Vagina (tissue), 2 donors: ENCODE data around the gene HFM1.
"Not testable (repeated sequence)": the region's sequence is repeated elsewhere in the genome, so short reads cannot be mapped to it uniquely, and the experiment has no call there.

ENCODE experiments used
- POLR2A ChIP-seq, 2 donors: fragments of 450-650 bp; IDR thresholded peaks; one replicate each; pipeline ENCODE4 v1.6.1; 2017; ENCODE audit warnings: antibody characterized with exemption in 2 of 2, mild to moderate bottlenecking in 2 of 2, moderate library complexity in 2 of 2
- TF ChIP-seq, protein P1 (sequence below), 3 experiments: fragments of 450-650 bp in 2 of 3; fragments of 200-600 bp in 1 of 3; sonication (generic) in 1 of 3; IDR thresholded peaks; one replicate each; pipeline ENCODE4 v1.5.1; 2017 to 2019; ENCODE audit warnings: antibody characterized with exemption in 3 of 3, mild to moderate bottlenecking in 2 of 3, moderate library complexity in 2 of 3

DNA sequence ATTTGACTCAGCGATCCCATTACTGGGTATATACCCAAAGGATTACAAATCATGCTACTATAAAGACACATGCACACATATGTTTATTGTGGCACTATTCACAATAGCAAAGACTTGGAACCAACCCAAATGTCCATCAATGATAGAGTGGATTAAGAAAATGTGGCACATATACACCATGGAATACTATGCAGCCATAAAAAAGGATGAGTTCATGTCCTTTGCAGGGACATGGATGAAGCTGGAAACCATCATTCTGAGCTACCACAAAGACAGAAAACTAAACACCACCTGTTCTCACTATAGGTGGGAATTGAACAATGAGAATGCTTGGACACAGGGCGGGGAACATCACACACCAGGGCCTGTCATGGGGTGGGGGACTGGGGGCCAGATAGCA lies 43.1 kb upstream of the HFM1 start:
- not testable (repeated sequence) for TF ChIP-seq POLR2A (IDR thresholded peaks at IDR 0.05)
- TF ChIP-seq, protein P1, sequence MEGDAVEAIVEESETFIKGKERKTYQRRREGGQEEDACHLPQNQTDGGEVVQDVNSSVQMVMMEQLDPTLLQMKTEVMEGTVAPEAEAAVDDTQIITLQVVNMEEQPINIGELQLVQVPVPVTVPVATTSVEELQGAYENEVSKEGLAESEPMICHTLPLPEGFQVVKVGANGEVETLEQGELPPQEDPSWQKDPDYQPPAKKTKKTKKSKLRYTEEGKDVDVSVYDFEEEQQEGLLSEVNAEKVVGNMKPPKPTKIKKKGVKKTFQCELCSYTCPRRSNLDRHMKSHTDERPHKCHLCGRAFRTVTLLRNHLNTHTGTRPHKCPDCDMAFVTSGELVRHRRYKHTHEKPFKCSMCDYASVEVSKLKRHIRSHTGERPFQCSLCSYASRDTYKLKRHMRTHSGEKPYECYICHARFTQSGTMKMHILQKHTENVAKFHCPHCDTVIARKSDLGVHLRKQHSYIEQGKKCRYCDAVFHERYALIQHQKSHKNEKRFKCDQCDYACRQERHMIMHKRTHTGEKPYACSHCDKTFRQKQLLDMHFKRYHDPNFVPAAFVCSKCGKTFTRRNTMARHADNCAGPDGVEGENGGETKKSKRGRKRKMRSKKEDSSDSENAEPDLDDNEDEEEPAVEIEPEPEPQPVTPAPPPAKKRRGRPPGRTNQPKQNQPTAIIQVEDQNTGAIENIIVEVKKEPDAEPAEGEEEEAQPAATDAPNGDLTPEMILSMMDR (IDR thresholded peaks at IDR 0.05), result not testable (repeated sequence)
